B cell (primary cell): ENCODE data around the gene LCN12.

ENCODE experiments used
- EZH2 ChIP-seq: IDR thresholded peaks from 2 replicates; pipeline ENCODE4 v1.6.1; 2012; ENCODE audit warnings: borderline replicate concordance, low read depth, mild to moderate bottlenecking, moderate library complexity, low read length; ENCODE audit not compliant: insufficient read depth, poor library complexity, severe bottlenecking
- TF ChIP-seq, protein P1 (sequence below): fragments of 200-600 bp; IDR thresholded peaks from one replicate; pipeline ENCODE4 v1.8.0; 2022; ENCODE audit warnings: antibody characterized with exemption, mild to moderate bottlenecking

DNA sequence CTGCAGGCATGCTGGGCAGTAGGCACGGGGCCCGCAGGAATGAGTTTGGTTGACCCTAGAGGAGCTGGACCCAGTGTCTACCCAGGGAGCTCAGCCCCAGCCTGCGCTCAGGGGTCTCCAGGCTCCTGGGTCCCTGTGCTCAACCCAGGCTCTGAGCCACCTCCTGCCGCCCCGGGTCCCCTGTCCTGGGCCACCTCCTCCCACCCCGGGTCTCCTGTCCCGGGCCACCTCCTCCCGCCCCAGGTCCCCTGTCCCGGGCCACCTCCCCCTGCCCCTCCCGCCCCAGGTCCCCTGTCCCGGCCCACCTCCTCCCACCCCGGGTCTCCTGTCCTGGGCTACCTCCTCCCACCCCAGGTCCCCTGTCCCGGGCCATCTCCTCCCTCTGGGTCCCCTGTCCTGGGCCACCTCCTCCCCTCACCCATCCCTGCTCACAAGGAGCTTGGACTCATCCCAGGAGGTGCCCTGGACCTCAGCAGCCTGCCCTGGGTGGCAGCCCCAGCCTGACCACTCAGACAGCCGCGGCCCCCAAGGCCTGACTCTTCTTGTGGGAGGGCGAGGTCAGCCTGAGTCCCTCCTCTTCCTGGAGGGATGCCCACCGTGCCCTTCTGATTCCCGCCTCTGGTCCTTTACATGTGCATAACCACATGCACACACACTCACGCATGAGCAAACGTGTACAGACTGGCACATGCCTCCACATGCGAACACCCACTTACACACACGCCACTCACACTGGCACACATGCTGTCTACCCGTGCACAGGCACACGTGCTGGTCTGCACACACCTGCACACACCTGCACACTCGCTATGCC lies 2.4 kb downstream of the LCN12 start:
- TF ChIP-seq, protein P1, sequence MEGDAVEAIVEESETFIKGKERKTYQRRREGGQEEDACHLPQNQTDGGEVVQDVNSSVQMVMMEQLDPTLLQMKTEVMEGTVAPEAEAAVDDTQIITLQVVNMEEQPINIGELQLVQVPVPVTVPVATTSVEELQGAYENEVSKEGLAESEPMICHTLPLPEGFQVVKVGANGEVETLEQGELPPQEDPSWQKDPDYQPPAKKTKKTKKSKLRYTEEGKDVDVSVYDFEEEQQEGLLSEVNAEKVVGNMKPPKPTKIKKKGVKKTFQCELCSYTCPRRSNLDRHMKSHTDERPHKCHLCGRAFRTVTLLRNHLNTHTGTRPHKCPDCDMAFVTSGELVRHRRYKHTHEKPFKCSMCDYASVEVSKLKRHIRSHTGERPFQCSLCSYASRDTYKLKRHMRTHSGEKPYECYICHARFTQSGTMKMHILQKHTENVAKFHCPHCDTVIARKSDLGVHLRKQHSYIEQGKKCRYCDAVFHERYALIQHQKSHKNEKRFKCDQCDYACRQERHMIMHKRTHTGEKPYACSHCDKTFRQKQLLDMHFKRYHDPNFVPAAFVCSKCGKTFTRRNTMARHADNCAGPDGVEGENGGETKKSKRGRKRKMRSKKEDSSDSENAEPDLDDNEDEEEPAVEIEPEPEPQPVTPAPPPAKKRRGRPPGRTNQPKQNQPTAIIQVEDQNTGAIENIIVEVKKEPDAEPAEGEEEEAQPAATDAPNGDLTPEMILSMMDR: no peak
- no peak for TF ChIP-seq EZH2
